Esophagus squamous epithelium (tissue), 5 donors: ENCODE results near the gene SPATC1L. TPM values are rescaled to one million over a fixed set of nuclear protein-coding genes. Genes with fewer than 3 reads are reported as not detected.

Experiments used
- DNase-seq: peaks from one replicate; lab custom pipeline; 2025; lab: John Stamatoyannopoulos, UW
- H3K27ac ChIP-seq, 4 donors: fragments of 200-600 bp; sonication (generic); one replicate each; pipeline ENCODE4 v1.5.1; 2016 to 2019; ENCODE audit warnings: mild to moderate bottlenecking in 1 of 4
- H3K27me3 ChIP-seq, 4 donors: fragments of 200-600 bp; sonication (generic); 1 replicate in 3 of 4; 2 replicates in 1 of 4; pipeline versions ENCODE4 v1.5.1 to v1.6.0; 2017 to 2021; ENCODE audit warnings: antibody characterized with exemption in 1 of 4
- H3K36me3 ChIP-seq, 3 donors: fragments of 200-600 bp; sonication (generic); one replicate each; pipeline ENCODE4 v1.5.1; 2016 to 2019
- H3K4me1 ChIP-seq, 3 donors: fragments of 200-600 bp; sonication (generic); one replicate each; pipeline ENCODE4 v1.5.1; 2017 to 2019
- H3K4me3 ChIP-seq, 4 donors: fragments of 200-600 bp; sonication (generic); 1 replicate in 3 of 4; 2 replicates in 1 of 4; pipeline ENCODE4 v1.5.1; 2016 to 2019; ENCODE audit warnings: mild to moderate bottlenecking in 2 of 4, moderate library complexity in 1 of 4
- H3K9me3 ChIP-seq, 3 donors: fragments of 200-600 bp; sonication (generic); one replicate each; pipeline ENCODE4 v1.5.1; 2016 to 2019
- CTCF ChIP-seq, 6 experiments: fragments of 450-650 bp in 4 of 6; fragments of 200-600 bp in 2 of 6; sonication (generic) in 2 of 6; IDR thresholded peaks; one replicate each; pipeline ENCODE4 v1.5.1; 2016 to 2019; ENCODE audit warnings: antibody characterized with exemption in 6 of 6, mild to moderate bottlenecking in 4 of 6, moderate library complexity in 4 of 6
- POLR2A ChIP-seq, 4 donors: fragments of 450-650 bp; IDR thresholded peaks; one replicate each; pipeline ENCODE4 v1.6.1; 2017; ENCODE audit warnings: antibody characterized with exemption in 4 of 4, mild to moderate bottlenecking in 4 of 4, moderate library complexity in 3 of 4
- WGBS, 2 donors: methylation state at CpG; one replicate each; pipeline ENCODE4 v1.1.5; 2018; 5-methylcytosine and 5-hydroxymethylcytosine counted together
- intact Hi-C: fragments of 100-400 bp; cut with DNase I; formaldehyde crosslinking; loops from one replicate; pipeline ENCODE4 v1.15.0; 2022
- total RNA-seq, 4 donors: library from RNA; depleted of rRNA; stranded (reverse); fragments of >200 nt; gene quantifications; one replicate each; pipeline ENCODE4 v1.1.0, GENCODE V29; 2016
- donor health status: DM: yes; HTN: yes; CAD: no.

Gene SPATC1L
- total RNA-seq, 4 donors from 2014 or later, result 4.0 to 7.2 (median 6.3) TPM

- Histone ChIP-seq H3K9me3 (no peaks in the 10 kb centered on the region), H3K27ac (no peak overlapping the region), H3K4me1 (peaks cover 0 to 14% (median 0%) of the 10 kb centered on the region in 3 donors), H3K4me3 (no peak overlapping the region), H3K36me3 (no peaks in the 10 kb centered on the region), H3K27me3 (peaks cover 0 to 38% (median 0%) of the 10 kb centered on the region in 4 donors)
- TF ChIP-seq POLR2A (IDR thresholded peaks at IDR 0.05), result no peak
- no peak for TF ChIP-seq CTCF (IDR thresholded peaks at IDR 0.05)
- no peak for DNase-seq
- WGBS, 2 donors, result 89 to 100% methylated on average over 1 to 7 of the region's 32 CpGs
- intact Hi-C loops, result no loop called here
These were observed 24.2 kb downstream of the SPATC1L start for GRCh38 chr21:46159841-46160656.

- Histone ChIP-seq H3K4me1 (peaks cover 0 to 14% (median 0%) of the 10 kb centered on the region in 3 donors), H3K4me3 (no peak overlapping the region), H3K9me3 (no peaks in the 10 kb centered on the region), H3K27ac (no peak overlapping the region), H3K36me3 (no peaks in the 10 kb centered on the region), H3K27me3 (peaks cover 0 to 34% (median 0%) of the 10 kb centered on the region in 4 donors)
- TF ChIP-seq CTCF (IDR thresholded peaks at IDR 0.05) (no peak), POLR2A (IDR thresholded peaks at IDR 0.05) (no peak)
- DNase-seq, result no peak
- 88 to 92% methylated on average over 11 to 12 of the region's 12 CpGs for WGBS, 2 donors
- intact Hi-C loops, result no loop called here
These were observed 24.9 kb downstream of the SPATC1L start for GRCh38 chr21:46159390-46159789.

- no peaks in the 10 kb centered on the region for H3K9me3 ChIP-seq
- H3K4me3 ChIP-seq, result no peak overlapping the region
- no peaks in the 10 kb centered on the region for H3K36me3 ChIP-seq
- no peak for DNase-seq
- intact Hi-C loops, result no loop called here
- no peak overlapping the region for H3K27ac ChIP-seq
- peaks cover 0 to 14% (median 0%) of the 10 kb centered on the region in 3 donors for H3K4me1 ChIP-seq
- TF ChIP-seq CTCF (IDR thresholded peaks at IDR 0.05), result no peak
- no peak for TF ChIP-seq POLR2A (IDR thresholded peaks at IDR 0.05)
- 74 to 92% methylated on average over 3 to 5 of the region's 10 CpGs for WGBS, 2 donors
- peaks cover 0 to 28% (median 0%) of the 10 kb centered on the region in 4 donors for H3K27me3 ChIP-seq
These were observed 25.5 kb downstream of the SPATC1L start for GRCh38 chr21:46158666-46159300.

GRCh38 chr21:46157987-46158451 lies 26.2 kb downstream of the SPATC1L start:
- Histone ChIP-seq H3K9me3 (no peaks in the 10 kb centered on the region), H3K4me3 (no peak overlapping the region), H3K27ac (no peak overlapping the region), H3K4me1 (peaks cover 5 to 22% (median 5%) of the 10 kb centered on the region in 3 donors), H3K27me3 (peaks cover 0 to 22% (median 0%) of the 10 kb centered on the region in 4 donors), H3K36me3 (no peaks in the 10 kb centered on the region)
- no peak for DNase-seq
- TF ChIP-seq CTCF (IDR thresholded peaks at IDR 0.05), result no peak
- 60 to 100% methylated on average over 2 to 3 of the region's 15 CpGs for WGBS, 2 donors
- intact Hi-C loops, result no loop called here
